ENCODE data around the gene CFAP61. TPM values are rescaled to one million over a fixed set of nuclear protein-coding genes. Genes with fewer than 3 reads are reported as not detected.
A peak's percentile ranks its signal among the peaks of the same experiment; 100 is the strongest.

Gene CFAP61
- total and polyA plus RNA-seq, 7 donors = 8.3 to 59.4 (median 24.5) TPM

- ATAC-seq = peak; percentile 69 to 79 (median 79)
- intact Hi-C loops (cut with DNase I) = loop anchor here in 1 of 2 donors (5.0 kb wide), 1 partner anchor 51 kb away; no protein-coding TSS in a partner anchor
- Histone ChIP-seq H3K27ac (peak overlapping the region; percentile 94), H3K27me3 (ENCODE audit: insufficient read depth in 3 of 3, low read length in 2 of 3) (no peaks in the 10 kb centered on the region), H3K36me3 (ENCODE audit: insufficient read depth in 1 of 2, low read depth in 1 of 2) (no peaks in the 10 kb centered on the region), H3K4me3 (peak overlapping the region; percentile 60), H3K9me3 (no peaks in the 10 kb centered on the region), H3K4me1 (peaks cover 32% of the 10 kb centered on the region)
- 10 to 15% (median 12%) methylated on average over 2 of the region's 2 CpGs for WGBS, 3 donors
- DNase-seq = peak in 1 of 2 donors; percentile 67
- TF ChIP-seq CTCF (IDR thresholded peaks at IDR 0.05) = no peak
These were observed 33.5 kb downstream of the CFAP61 start for GRCh38 chr20:20085812-20086211.

- WGBS, 3 donors = 14 to 20% (median 19%) methylated on average over 4 of the region's 4 CpGs
- Histone ChIP-seq H3K27ac (peak overlapping the region; percentile 94), H3K36me3 (ENCODE audit: insufficient read depth in 1 of 2, low read depth in 1 of 2) (peaks cover 2 to 14% of the 10 kb centered on the region in 2 donors), H3K4me1 (peaks cover 26% of the 10 kb centered on the region), H3K4me3 (peak overlapping the region; percentile 60), H3K9me3 (no peaks in the 10 kb centered on the region), H3K27me3 (ENCODE audit: insufficient read depth in 3 of 3, low read length in 2 of 3) (no peaks in the 10 kb centered on the region)
- intact Hi-C loops (cut with DNase I) = loop anchor here in 1 of 2 donors (5.0 kb wide), 1 partner anchor 48 kb away; no protein-coding TSS in a partner anchor
- ATAC-seq (peak; percentile 47 to 63 (median 54)), DNase-seq (no peak)
- TF ChIP-seq CTCF (IDR thresholded peaks at IDR 0.05) = no peak
These were observed 36.7 kb downstream of the CFAP61 start for GRCh38 chr20:20089018-20089417.

GRCh38 chr20:20089939-20090338, 37.6 kb downstream of the CFAP61 start:
- peak overlapping the region; percentile 94 for H3K27ac ChIP-seq

GRCh38 chr20:20092827-20093226, 40.5 kb downstream of the CFAP61 start:
- no peak for TF ChIP-seq CTCF (IDR thresholded peaks at IDR 0.05)
- intact Hi-C loops (cut with DNase I) = loop anchor here in 1 of 2 donors (5.0 kb wide), 1 partner anchor 44 kb away; no protein-coding TSS in a partner anchor
- Histone ChIP-seq H3K4me3 (no peak overlapping the region), H3K4me1 (peaks cover 25% of the 10 kb centered on the region), H3K27ac (no peak overlapping the region), H3K27me3 (ENCODE audit: insufficient read depth in 3 of 3, low read length in 2 of 3) (no peaks in the 10 kb centered on the region), H3K9me3 (no peaks in the 10 kb centered on the region), H3K36me3 (ENCODE audit: insufficient read depth in 1 of 2, low read depth in 1 of 2) (peaks cover 2 to 17% of the 10 kb centered on the region in 2 donors)
- no peak for DNase-seq
- 88 to 90% (median 90%) methylated on average over 4 of the region's 4 CpGs for WGBS, 3 donors
- no peak for ATAC-seq

More at GRCh38 chr20:20089939-20090338, 37.6 kb downstream of the CFAP61 start:
- ATAC-seq (peak in 3 of 4 donors; percentile 26 to 42 (median 29)), DNase-seq (no peak)
- TF ChIP-seq CTCF (IDR thresholded peaks at IDR 0.05) = no peak
- Histone ChIP-seq H3K4me1 (peaks cover 21% of the 10 kb centered on the region), H3K27me3 (ENCODE audit: insufficient read depth in 3 of 3, low read length in 2 of 3) (no peaks in the 10 kb centered on the region), H3K4me3 (no peak overlapping the region), H3K9me3 (no peaks in the 10 kb centered on the region), H3K36me3 (ENCODE audit: insufficient read depth in 1 of 2, low read depth in 1 of 2) (peaks cover 2 to 17% of the 10 kb centered on the region in 2 donors)
- intact Hi-C loops (cut with DNase I) = loop anchor here (5.0 kb wide), 1 partner anchor 47 kb away; no protein-coding TSS in a partner anchor
- 77 to 91% (median 80%) methylated on average over 1 of the region's 1 CpG for WGBS, 3 donors

GRCh38 chr20:20094410-20094809, 42.1 kb downstream of the CFAP61 start:
- WGBS, 3 donors = 83 to 87% (median 85%) methylated on average over 6 of the region's 6 CpGs
- no peaks in the 10 kb centered on the region for H3K9me3 ChIP-seq
- DNase-seq (no peak), ATAC-seq (no peak)
- peaks cover 18% of the 10 kb centered on the region for H3K4me1 ChIP-seq
- no peaks in the 10 kb centered on the region for H3K27me3 ChIP-seq (ENCODE audit: insufficient read depth in 3 of 3, low read length in 2 of 3)
- no peak overlapping the region for H3K27ac ChIP-seq
- TF ChIP-seq CTCF (IDR thresholded peaks at IDR 0.05) = no peak
- intact Hi-C loops (cut with DNase I) = loop anchor here in 1 of 2 donors (5.0 kb wide), 1 partner anchor 43 kb away; no protein-coding TSS in a partner anchor
- H3K36me3 ChIP-seq (ENCODE audit: insufficient read depth in 1 of 2, low read depth in 1 of 2) = peaks cover 2 to 28% of the 10 kb centered on the region in 2 donors
- no peak overlapping the region for H3K4me3 ChIP-seq

All from psoas muscle (tissue), 8 donors.